Right atrium auricular region (tissue), 2 donors: ENCODE results near the gene RGMB. TPM values are rescaled to one million over a fixed set of nuclear protein-coding genes. Genes with fewer than 3 reads are reported as not detected.
A peak's percentile ranks its signal among the peaks of the same experiment; 100 is the strongest.

Source experiments
- DNase-seq: peaks from one replicate; pipeline ENCODE4 v3.0.0-alpha.2; 2019; ENCODE audit warnings: low spot score
- H3K27ac ChIP-seq, 2 donors: fragments of 200-600 bp; sonication (generic); 1 replicate in 1 of 2; 2 replicates in 1 of 2; pipeline ENCODE4 v1.5.1; 2016 to 2019
- H3K27me3 ChIP-seq, 2 donors: fragments of 200-600 bp; sonication (generic); one replicate each; pipeline versions ENCODE4 v1.5.1 to v1.6.0; 2017 to 2019
- H3K36me3 ChIP-seq: fragments of 200-600 bp; sonication (generic); one replicate; pipeline ENCODE4 v1.5.1; 2016
- H3K4me1 ChIP-seq, 2 donors: fragments of 200-600 bp; sonication (generic); one replicate each; pipeline versions ENCODE4 v1.5.1 to v1.6.0; 2017 to 2019
- H3K4me3 ChIP-seq, 2 donors: fragments of 200-600 bp; sonication (generic); 1 replicate in 1 of 2; 2 replicates in 1 of 2; pipeline ENCODE4 v1.5.1; 2017 to 2019; ENCODE audit warnings: mild to moderate bottlenecking in 1 of 2, moderate library complexity in 1 of 2
- H3K9me3 ChIP-seq, 2 donors: fragments of 200-600 bp; sonication (generic); one replicate each; pipeline ENCODE4 v1.5.1; 2019
- CTCF ChIP-seq, 2 donors: fragments of 200-600 bp; sonication (generic); IDR thresholded peaks; one replicate each; pipeline ENCODE4 v1.5.1; 2019; ENCODE audit warnings: antibody characterized with exemption in 2 of 2
- total RNA-seq, 2 donors: library from RNA; depleted of rRNA; stranded (reverse); fragments of >200 nt; gene quantifications; one replicate each; pipeline ENCODE4 v1.1.0, GENCODE V29; 2016

The RGMB gene
- total RNA-seq, 2 donors from 2014 or later = 18.2 to 25.4 TPM

DNA sequence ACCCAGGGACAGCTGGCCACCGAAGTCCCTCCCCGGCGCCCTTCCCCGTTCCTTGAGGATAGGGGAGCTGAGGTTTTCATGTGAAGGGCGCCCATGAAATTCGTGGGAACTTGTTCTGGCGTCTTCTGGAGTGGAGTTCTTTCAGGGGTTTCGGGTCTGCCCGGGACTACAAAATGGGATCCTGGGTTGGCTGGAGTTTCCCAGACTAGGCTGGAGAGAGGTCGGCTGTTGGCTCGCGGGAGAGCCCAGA lies 3.6 kb upstream of the RGMB start:
- no peak for DNase-seq
- Histone ChIP-seq H3K36me3 (no peaks in the 10 kb centered on the region), H3K4me1 (peaks cover 0 to 35% of the 10 kb centered on the region in 2 donors), H3K9me3 (no peaks in the 10 kb centered on the region), H3K4me3 (peak overlapping the region; percentile 55 to 67), H3K27me3 (no peaks in the 10 kb centered on the region), H3K27ac (peak overlapping the region; percentile 78 to 79)
- TF ChIP-seq CTCF (IDR thresholded peaks at IDR 0.05) = no peak

- H3K36me3 ChIP-seq = no peaks in the 10 kb centered on the region
- peak; percentile 79 for DNase-seq
- peak overlapping the region; percentile 55 to 67 for H3K4me3 ChIP-seq
- H3K9me3 ChIP-seq = no peaks in the 10 kb centered on the region
- H3K27ac ChIP-seq = peak overlapping the region; percentile 78 to 79
- TF ChIP-seq CTCF (IDR thresholded peaks at IDR 0.05) = no peak
- H3K27me3 ChIP-seq = no peaks in the 10 kb centered on the region
- peaks cover 0 to 40% of the 10 kb centered on the region in 2 donors for H3K4me1 ChIP-seq
These were observed 3.1 kb upstream of the RGMB start for GRCh38 chr5:98770209-98770910.

DNA sequence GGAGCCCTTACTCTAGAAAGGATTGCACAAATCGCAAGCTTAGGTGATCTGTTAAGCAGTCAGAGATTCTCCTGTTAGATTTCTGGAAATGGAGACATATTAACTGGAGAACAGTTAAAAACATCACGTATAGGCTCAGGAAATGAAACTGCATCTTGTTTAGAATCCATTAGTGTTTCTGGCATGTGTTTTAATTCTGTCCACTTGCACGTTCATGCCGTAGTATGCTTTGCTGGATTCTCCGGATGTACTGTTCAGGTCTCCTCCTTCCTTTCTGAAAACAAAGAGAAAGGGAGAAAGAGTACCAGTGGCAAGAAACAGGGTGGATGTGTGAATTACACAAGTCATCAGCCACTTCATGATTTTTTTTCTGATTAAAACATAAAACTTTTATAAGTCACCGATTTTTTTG lies 2.5 kb upstream of the RGMB start:
- no peaks in the 10 kb centered on the region for H3K36me3 ChIP-seq
- DNase-seq = no peak
- peaks cover 0 to 45% of the 10 kb centered on the region in 2 donors for H3K4me1 ChIP-seq
- H3K4me3 ChIP-seq = peak overlapping the region; percentile 55 to 67
- no peaks in the 10 kb centered on the region for H3K9me3 ChIP-seq
- H3K27me3 ChIP-seq = no peaks in the 10 kb centered on the region
- peak overlapping the region; percentile 78 to 79 for H3K27ac ChIP-seq
- no peak for TF ChIP-seq CTCF (IDR thresholded peaks at IDR 0.05)

DNA sequence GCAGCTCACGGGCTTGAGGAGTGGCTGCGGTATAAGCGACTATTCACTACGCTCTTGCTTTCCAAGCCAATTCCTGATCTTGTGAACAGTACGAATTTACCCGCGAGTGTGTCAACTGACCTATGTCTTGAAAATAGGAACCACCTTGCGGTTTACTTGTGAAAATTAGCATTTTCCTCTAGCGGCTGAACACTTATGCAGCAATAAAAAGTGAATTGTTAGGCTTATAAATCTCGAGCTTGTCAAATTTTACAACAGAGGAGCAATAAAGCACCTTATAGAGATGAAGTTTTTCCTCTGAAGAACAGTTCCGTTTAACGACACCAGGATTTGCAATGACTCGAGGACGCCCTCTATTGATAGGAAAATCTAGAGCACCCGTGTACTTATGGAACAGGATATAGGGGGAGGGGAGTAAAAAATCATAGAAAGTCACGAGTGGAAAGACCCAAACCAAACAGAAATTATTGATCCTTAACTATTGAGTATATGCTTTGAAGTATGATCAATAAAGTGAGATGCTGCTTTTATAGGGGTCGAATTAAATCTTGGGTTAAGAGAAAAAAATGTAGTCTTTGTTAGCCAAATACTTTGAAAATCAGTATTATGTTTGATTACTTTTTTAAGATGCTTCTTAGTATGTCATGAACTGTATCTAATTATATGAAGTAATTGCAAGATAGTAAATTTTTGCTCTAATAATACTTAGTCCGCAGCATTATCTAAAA lies 1.9 kb upstream of the RGMB start:
- DNase-seq = peak; percentile 74
- H3K4me3 ChIP-seq = peak overlapping the region; percentile 55 to 67

GRCh38 chr5:98772415-98773213 lies 849 bp upstream of the RGMB start:
- Histone ChIP-seq H3K4me3 (peak overlapping the region; percentile 33 to 94), H3K9me3 (no peaks in the 10 kb centered on the region), H3K27me3 (no peaks in the 10 kb centered on the region), H3K4me1 (peaks cover 0 to 54% of the 10 kb centered on the region in 2 donors), H3K27ac (peak overlapping the region; percentile 91 to 97), H3K36me3 (no peaks in the 10 kb centered on the region)
- DNase-seq = peak; percentile 82
- TF ChIP-seq CTCF (IDR thresholded peaks at IDR 0.05) = no peak

More for the DNA sequence above, 1.9 kb upstream of the RGMB start:
- Histone ChIP-seq H3K9me3 (no peaks in the 10 kb centered on the region), H3K27me3 (no peaks in the 10 kb centered on the region), H3K27ac (peak overlapping the region; percentile 78 to 79), H3K4me1 (peaks cover 0 to 51% of the 10 kb centered on the region in 2 donors), H3K36me3 (no peaks in the 10 kb centered on the region)
- TF ChIP-seq CTCF (IDR thresholded peaks at IDR 0.05) = peak; percentile 66 to 94
